GM19023 (cell line): Measurements from ENCODE around the gene NMU.
A peak's percentile ranks its signal among the peaks of the same experiment; 100 is the strongest.
"Not testable (repeated sequence)": the region's sequence is repeated elsewhere in the genome, so short reads cannot be mapped to it uniquely, and the experiment has no call there.

Experiments
- ATAC-seq: cut with Tn5 transposase; IDR thresholded peaks from one replicate; pipeline ENCODE4 v1.9.1; 2021; ENCODE audit warnings: mild to moderate bottlenecking, moderate library complexity; ENCODE audit not compliant: unreplicated experiment

NMU gene

DNA sequence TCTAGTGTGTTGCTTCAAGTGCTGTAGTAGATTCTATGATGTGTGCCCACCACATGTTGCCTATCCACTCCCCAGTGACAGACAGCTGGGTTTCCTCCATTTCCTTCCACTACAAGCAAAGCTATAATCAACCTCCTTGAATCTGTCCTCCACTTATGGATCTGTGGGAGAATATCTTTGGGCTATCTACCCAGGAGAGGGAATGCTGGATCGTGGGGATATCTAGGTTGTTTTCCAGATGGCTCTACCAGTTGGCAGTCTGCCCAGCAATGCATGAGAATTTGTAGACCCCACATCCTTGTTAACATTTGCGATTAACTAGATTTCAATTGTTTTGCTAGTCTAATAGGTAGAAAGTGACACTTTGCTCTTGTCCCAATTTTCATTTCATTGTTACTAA is 10.3 kb downstream of the NMU start:
- no peak for ATAC-seq

- ATAC-seq: not testable (repeated sequence)
Observed at GRCh38 chr4:55624063-55624462, 12.0 kb downstream of the NMU start.

DNA sequence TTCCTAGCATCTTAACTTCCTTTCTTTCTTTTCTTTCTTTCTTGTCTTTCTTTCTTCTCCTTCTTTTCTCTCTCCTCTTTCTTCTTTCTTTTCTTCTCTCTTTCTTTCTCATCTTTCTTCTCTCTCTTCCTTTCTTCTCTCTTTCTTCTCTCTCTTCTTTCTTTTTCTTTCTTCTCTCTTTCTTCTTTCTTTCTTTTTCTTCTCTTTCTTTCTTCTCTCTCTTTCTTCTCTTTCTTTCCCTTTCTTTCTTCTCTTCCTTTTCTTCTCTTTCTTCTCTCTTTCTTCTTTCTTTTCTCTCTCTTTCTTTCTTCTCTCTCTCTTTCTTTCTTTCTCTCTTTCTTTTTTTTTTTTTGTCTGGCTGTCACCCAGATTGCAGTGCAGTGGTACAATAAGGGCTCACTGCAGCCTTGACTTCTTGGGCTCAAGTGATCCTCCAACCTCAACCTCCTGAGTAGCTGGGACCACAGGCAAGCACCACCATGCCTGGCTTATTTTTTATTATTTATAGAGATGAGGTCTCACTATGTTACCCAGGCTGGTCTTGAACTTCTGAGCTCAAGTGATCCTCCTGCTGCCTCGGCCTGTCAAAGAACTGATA is 17.5 kb downstream of the NMU start:
- ATAC-seq: no peak

DNA sequence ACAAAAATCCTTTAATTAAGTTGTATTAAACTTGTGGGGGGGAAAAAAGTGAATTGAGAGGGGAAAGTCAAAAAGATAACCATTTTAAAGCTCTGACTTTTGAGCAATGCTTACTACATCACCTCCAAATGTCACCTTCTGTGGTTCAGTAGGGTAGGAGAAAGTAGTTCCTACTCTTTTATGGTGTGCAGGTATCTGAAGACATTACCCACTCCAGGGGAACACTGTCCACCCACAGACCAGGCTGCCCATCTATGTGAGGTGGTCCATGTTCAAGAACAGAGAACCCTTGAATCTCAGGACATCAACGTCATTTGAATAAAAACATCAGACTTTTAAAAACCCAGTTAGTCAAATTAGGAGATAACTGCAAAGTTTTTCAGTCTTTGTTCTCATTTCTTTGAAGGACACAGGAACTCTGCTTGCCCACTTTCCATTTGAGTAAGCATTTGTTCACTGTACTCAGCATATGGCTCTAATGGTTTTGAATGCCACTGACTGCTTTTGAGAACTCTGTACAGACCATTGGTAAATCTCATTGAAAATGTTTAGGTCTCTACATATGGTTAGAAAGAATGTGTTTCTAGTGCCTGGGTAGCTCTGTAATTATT is 18.4 kb downstream of the NMU start:
- peak; percentile 77 for ATAC-seq

DNA sequence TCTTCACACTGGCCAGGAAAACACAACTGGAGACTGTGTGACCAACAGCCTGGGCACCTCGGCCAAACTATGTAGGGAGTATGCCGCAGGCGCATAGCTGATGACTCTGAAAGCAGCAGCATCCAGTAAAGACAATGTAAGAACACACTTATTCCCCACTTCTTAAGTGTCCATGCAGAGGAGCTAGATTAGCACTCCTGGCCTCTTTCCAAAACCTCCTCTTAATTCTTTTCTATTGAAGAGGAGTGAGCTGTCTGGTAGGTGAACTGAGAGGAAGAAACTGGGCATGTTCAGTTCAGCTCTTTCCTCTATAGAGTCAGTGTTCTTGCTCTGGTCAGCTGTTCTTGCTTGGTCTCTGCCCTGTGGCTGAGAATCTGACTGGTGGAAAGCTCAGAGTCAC is 21.1 kb downstream of the NMU start:
- ATAC-seq: no peak

DNA sequence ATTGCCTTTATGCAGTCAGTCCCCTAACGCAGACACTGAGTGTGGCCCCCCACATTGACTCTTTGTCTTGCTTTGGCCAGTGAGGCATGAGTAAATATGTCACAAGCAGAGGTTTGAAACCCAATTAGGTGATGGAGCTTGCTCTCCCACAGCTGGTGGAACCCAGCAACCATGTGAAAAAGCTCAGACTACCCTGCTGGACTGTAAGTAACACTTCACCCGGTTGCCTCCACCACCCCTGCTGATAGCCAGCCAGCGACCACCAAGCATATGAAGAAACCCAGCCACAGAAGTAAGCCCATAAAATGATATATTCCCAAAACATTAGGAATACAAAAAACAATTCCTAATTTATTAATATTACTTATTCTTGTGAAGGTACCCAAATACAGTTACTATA is 22.5 kb downstream of the NMU start:
- ATAC-seq: no peak

DNA sequence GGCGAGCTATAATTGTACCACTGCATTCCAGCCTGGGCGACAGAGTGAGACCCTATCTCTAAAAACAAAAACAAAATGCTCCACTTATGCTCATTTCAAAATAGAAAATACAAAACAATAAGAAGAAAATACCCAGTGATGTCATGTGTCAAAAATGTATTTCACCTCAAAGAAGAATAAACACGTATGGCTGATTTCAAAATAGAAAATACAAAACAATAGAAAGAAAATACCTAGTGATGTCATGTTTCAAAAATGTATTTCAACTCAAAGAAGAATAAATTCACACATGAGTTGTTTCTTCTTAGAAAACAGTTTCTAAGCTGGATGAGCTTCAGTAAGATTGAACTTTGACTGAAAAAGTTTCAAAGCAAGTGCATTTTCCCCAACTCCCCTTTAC is 23.8 kb downstream of the NMU start:
- ATAC-seq: no peak

- ATAC-seq: no peak
Observed at GRCh38 chr4:55611358-55612059, 24.6 kb downstream of the NMU start.

- ATAC-seq: no peak
Observed at GRCh38 chr4:55610381-55610780, 25.7 kb downstream of the NMU start.

GRCh38 chr4:55609393-55609866 is 26.7 kb downstream of the NMU start:
- ATAC-seq: no peak

DNA sequence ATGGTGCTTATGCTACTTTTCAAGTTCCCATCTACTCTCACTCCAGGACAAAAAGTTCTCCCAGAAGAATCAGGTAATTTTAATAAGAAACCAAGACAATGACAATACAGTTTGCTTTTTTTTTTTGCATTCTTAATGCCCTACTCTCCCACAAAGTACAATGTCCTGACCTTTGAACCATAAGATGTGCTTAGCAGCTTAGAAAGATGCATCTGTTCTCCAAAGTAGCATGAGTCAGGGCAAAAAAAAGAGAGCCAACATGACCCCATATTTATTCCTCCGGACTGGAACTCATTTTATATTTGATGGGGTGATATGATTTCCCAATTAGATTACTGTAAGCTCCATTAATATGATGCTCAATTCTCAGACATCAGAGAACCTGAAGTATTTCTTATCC is 27.5 kb downstream of the NMU start:
- no peak for ATAC-seq

DNA sequence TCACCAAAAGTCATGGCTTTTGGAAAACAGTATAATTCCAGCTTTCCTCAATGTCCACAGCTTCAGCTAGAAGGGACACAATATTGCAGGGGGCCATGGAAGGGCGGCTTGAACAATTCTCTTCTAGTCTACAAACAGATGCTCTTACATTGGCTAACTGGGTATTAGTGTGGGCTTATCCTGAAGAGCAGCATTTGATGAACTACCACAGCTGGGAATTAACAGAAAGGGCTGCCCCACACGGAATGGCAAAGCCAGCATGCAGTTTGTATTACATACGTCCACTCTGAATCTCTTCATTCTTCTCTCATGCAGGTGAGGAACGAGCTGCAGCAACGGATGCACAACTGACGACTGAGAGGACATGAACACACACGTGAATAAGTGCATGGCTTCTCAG is 31.1 kb downstream of the NMU start:
- ATAC-seq: no peak

- no peak for ATAC-seq
Observed at GRCh38 chr4:55600640-55601039, 35.5 kb downstream of the NMU start.

DNA sequence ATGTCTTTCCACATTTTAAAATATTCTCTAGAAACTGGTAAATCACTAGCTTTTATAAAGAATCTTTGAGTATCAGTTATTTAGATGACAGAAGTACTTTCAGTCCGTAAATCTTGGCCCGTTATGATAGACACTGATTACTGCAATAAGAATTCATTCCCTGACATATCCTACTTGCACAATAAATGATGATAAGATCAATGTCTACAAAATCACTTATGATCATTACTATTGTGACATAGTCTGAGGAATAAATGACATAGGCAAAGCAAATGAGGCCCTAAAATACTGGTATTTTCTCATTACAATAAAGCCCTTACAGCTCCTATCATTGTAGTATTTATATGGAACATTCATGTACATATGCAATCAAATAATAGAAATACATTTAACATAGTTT is 37.5 kb downstream of the NMU start:
- no peak for ATAC-seq

DNA sequence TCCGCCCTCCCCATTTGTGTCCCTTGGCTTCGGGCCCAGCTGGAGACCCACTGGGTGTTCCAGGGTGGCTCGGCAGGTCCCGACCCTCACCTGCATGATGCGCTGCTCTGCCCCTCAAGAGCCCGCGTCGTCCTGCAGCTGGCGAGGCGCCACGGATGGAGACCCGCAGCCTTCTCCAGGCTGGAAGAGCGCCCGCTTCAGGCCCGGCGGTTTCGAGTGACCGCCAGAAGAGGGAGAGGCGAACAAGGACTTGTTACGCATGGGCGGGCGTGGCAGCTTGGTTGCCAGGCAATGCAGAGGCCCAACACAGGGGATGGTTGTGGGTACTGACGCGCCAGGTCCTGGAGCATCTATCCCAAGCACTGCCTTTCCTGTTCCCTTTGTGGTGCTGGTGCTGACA is 44.1 kb downstream of the NMU start, which contains the start of gene PDCL2:
Gene PDCL2 (minus strand): TSS at position 232 of the 400 bp plus-strand sequence. CDS start 136 bp downstream, at position 96.
- no peak for ATAC-seq

- ATAC-seq: no peak
Observed at GRCh38 chr4:55588160-55588559, 47.9 kb downstream of the NMU start.

DNA sequence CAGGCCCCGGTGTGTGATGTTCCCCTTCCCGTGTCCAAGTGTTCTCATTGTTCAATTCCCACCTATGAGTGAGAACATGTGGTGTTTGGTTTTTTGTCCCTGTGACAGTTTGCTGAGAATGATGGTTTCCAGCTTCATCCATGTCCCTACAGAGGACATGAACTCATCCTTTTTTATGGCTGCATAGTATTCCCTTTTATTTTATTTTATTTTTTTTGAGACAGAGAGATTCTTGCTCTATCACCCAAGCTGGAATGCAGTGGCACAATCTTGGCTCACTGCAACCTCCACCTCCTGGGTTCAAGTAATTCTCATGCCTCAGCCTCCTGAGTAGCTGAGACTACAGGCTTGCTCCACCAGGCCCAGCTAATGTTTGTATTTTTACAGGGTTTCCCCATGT is 53.3 kb downstream of the NMU start:
- ATAC-seq: not testable (repeated sequence)

DNA sequence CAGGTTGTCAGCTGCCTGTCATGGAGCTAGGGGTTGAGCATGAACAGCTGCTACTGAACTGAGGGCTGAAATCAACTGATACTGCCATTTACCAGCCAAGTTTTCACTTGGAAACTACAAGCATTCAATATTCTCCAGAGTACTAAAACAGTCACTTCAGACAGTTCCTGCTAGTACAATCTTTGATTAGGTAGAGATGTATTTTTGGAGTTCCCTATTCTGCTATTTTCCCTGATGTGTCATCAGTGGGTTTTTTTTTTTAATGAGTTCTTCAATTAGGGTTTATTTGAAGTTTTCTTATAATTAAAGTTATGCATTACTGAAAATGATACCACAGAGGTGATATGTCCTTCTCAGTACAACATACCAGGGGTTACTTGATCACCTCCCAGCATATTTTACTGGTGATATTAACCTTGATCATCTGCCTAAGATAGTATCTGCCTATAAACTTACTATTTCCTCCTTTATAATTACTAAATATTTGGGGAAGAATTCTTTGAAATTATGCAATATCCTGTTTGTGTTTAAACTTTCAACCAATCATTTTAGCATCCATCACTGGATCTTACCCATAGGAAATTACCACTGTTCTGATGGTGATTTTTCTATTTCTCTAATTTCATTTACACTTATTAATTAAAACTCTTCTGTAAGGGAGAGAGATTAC is 57.6 kb downstream of the NMU start:
- ATAC-seq: no peak

DNA sequence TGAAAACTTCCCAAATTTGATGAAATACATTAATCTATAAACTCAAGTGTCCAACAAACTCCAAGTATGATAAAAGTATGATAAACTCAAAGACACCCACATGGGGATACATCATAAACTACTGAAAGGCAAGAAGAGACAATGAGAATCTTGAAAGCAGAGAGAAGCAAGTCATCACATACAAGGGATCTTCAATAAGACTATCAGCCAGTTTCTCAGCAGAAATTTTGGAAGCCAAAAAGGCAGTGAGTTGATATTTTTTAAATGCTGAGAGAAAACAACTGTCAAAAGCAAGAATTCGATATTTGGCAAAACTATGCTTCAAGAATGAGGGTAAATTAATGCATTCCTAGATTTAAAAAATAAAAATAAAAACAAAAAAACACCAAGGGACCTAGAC is 60.6 kb downstream of the NMU start:
- ATAC-seq: no peak

DNA sequence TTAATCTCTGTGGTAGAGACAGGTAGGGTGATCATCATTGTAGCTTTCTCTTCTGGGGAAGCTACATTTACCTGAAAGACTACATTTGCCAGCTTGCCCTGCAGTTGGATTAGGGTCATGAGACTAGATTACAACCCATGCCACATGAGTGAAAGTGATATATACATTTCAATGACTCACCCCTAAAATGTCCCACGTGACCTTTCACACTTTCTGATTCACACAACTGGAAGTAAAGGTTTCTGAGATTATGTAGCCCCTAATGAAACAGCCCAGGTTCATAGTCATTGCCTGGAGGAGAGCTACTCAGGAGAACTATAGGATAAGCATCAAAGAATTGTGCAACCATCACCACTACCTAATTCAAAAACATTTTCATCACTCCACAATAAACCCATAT is 61.8 kb downstream of the NMU start:
- ATAC-seq: no peak

DNA sequence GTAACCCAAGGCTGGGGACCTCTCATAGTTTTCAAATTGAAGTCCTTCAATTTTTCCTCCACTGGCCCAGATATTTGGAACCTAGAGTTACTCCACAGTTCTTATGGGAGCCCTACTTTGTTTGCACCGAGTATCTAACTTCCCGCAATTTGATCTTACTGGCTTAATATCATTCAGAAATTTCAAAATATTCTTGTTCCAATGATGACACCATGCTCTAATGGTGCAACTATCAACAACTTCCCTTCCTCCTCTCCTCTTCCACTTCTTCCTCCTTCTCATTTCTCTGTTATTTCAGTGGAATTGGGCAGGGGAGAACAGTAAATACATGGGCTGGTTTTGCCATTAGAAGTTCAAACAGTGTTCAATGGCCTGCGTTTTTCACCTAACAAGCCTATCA is 64.3 kb downstream of the NMU start:
- no peak for ATAC-seq
